HEK293 (cell line): ENCODE measurements around the gene SHROOM3.

Experiments used
- CTCF ChIA-PET: fragments of 350-600 bp; formaldehyde crosslinking; extraction: SDS; loops from one replicate; lab custom pipeline; 2021; ENCODE audit warnings: antibody characterized with exemption; lab: Yijun Ruan, JAX
- POLR2A ChIA-PET: fragments of 300-600 bp; formaldehyde crosslinking; extraction: SDS; loops from one replicate; lab custom pipeline; 2020; ENCODE audit warnings: antibody characterized with exemption, inconsistent platforms; lab: Yijun Ruan, JAX
- H3K27ac ChIP-seq: fragments of 200-500 bp; sonication (Bioruptor generic); 2 replicates; pipeline ENCODE4 v1.5.1; 2014; ENCODE audit warnings: low read depth, low read length, control low read depth, inconsistent platforms; ENCODE audit errors: extremely low read depth
- H3K36me3 ChIP-seq, 2 experiments: fragments of 200-500 bp in 1 of 2; sonication (Bioruptor generic) in 1 of 2; 1 replicate in 1 of 2; 2 replicates in 1 of 2; pipeline ENCODE4 v1.5.1; 2014 to 2017; ENCODE audit warnings: inconsistent platforms in 2 of 2, low read length in 2 of 2; ENCODE audit not compliant: control insufficient read depth in 2 of 2, insufficient read depth in 1 of 2
- H3K4me1 ChIP-seq: fragments of 200-500 bp; sonication (Bioruptor generic); 2 replicates; pipeline ENCODE4 v1.5.1; 2014; ENCODE audit warnings: mild to moderate bottlenecking, low read length, inconsistent platforms; ENCODE audit not compliant: control insufficient read depth, insufficient read depth
- H3K4me3 ChIP-seq: 2 replicates; pipeline ENCODE4 v1.5.1; 2011; ENCODE audit warnings: low read depth, mild to moderate bottlenecking, control low read depth, low read length, moderate library complexity
- H3K9me3 ChIP-seq: fragments of 200-500 bp; sonication (Bioruptor generic); 2 replicates; pipeline ENCODE4 v1.5.1; 2014; ENCODE audit warnings: low read depth, low read length, inconsistent platforms; ENCODE audit not compliant: control insufficient read depth, insufficient read depth
- HOXA7 ChIP-seq: sonication (generic); formaldehyde crosslinking; IDR thresholded peaks from 2 replicates; pipeline ENCODE4 v1.8.1; 2022; ENCODE audit warnings: missing genetic modification reagents, borderline replicate concordance
- KLF7 ChIP-seq: fragments of 450-650 bp; formaldehyde crosslinking; IDR thresholded peaks from 2 replicates; pipeline ENCODE4 v1.5.1; 2016; ENCODE audit warnings: missing biosample characterization, missing genetic modification characterization, borderline replicate concordance
- REPIN1 ChIP-seq: fragments of 450-650 bp; formaldehyde crosslinking; IDR thresholded peaks from 2 replicates; pipeline ENCODE4 v1.5.1; 2017; ENCODE audit warnings: missing biosample characterization, missing genetic modification characterization, low read depth
- YY1 ChIP-seq: fragments of 450-650 bp; formaldehyde crosslinking; IDR thresholded peaks from 2 replicates; pipeline ENCODE4 v1.5.1; 2018; ENCODE audit warnings: missing biosample characterization, missing genetic modification characterization
- ZBTB21 ChIP-seq: fragments of 450-650 bp; formaldehyde crosslinking; IDR thresholded peaks from 2 replicates; pipeline ENCODE4 v1.5.1; 2017; ENCODE audit warnings: missing biosample characterization, missing genetic modification characterization
- ZNF114 ChIP-seq: fragments of 450-650 bp; formaldehyde crosslinking; IDR thresholded peaks from 2 replicates; pipeline ENCODE4 v1.5.0; 2017; ENCODE audit warnings: missing biosample characterization, missing genetic modification characterization
- ZNF16 ChIP-seq: fragments of 450-650 bp; formaldehyde crosslinking; IDR thresholded peaks from 2 replicates; pipeline ENCODE4 v1.5.1; 2016; ENCODE audit warnings: low read depth, missing biosample characterization, missing genetic modification characterization
- ZNF529 ChIP-seq: fragments of 450-650 bp; formaldehyde crosslinking; IDR thresholded peaks from 2 replicates; pipeline ENCODE4 v1.5.1; 2017; ENCODE audit warnings: missing genetic modification characterization, missing biosample characterization; ENCODE audit not compliant: insufficient replicate concordance
- ZNF629 ChIP-seq: fragments of 450-650 bp; formaldehyde crosslinking; IDR thresholded peaks from 2 replicates; pipeline ENCODE4 v1.5.1; 2017; ENCODE audit warnings: missing biosample characterization, missing genetic modification characterization
- TF ChIP-seq, protein P1 (sequence below): fragments of 450-650 bp; formaldehyde crosslinking; conservative IDR thresholded peaks from 2 replicates; pipeline ENCODE4 v1.5.1; 2016; ENCODE audit warnings: low read depth, missing biosample characterization, missing genetic modification characterization
- TF ChIP-seq, protein P2 (sequence below): fragments of 450-650 bp; formaldehyde crosslinking; IDR thresholded peaks from 2 replicates; pipeline ENCODE4 v1.5.1; 2016; ENCODE audit warnings: missing biosample characterization, missing genetic modification characterization
- TF ChIP-seq, protein P3 (sequence below): fragments of 450-650 bp; formaldehyde crosslinking; IDR thresholded peaks from 2 replicates; pipeline ENCODE4 v1.5.1; 2017; ENCODE audit warnings: missing biosample characterization, missing genetic modification characterization

SHROOM3 gene

DNA sequence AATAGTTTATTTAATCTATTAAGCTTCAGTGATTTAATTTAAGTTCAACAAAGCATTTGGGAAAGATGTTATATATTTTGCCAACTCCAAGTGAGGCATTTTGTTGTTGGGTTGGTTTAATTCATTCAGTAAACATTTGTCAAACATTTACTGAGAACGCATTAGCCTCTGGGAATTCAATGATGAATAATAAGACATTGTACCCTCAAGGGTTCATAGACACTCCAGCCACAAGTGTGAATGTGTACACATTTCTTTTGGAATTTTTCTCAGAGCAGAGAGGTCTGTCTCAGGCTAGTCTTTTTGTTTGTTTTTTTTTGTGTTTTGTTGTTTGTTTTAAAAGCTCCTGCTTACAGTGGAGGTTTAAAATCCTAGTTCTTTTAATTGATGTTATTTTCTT lies 259.0 kb downstream of the SHROOM3 start:
- Histone ChIP-seq H3K4me1 (peaks cover 6% of the 10 kb centered on the region; the same call in 1 of the 2 replicates), H3K36me3 (no peaks in the 10 kb centered on the region), H3K9me3 (no peaks in the 10 kb centered on the region), H3K27ac (no peak overlapping the region), H3K4me3 (no peak overlapping the region)
- ChIA-PET POLR2A (no interaction called here), CTCF (interaction anchor here (0.7 kb wide), 1 partner anchor 18 kb away, joined by 5 read pairs; no protein-coding TSS in a partner anchor)
- TF ChIP-seq YY1 (tag by site-specific recombination): no peak
- no peak for TF ChIP-seq ZNF629
- TF ChIP-seq ZNF529 (tag by site-specific recombination): no peak

DNA sequence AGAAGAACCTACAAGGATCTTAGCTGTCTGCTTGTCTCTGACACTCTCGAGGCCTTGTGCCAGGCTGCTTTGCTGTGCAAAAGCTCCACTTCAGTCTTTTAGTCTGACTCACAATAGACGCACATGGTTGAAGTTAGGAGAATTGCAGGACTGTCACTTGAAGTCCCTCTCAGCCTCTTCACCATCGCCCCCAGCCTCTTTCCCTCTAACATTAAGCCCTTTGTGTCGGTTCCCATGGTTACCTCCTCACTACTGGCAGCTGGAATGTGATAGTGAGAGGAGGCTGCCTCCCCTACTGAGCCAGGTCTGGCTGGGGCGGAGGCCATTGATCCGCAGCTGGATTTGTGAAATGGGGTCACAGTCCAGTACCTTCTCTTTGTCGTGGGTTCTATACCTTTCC lies 261.1 kb downstream of the SHROOM3 start:
- no peak overlapping the region for H3K27ac ChIP-seq
- TF ChIP-seq ZNF114 (tag by site-specific recombination): no peak
- TF ChIP-seq, protein P1, sequence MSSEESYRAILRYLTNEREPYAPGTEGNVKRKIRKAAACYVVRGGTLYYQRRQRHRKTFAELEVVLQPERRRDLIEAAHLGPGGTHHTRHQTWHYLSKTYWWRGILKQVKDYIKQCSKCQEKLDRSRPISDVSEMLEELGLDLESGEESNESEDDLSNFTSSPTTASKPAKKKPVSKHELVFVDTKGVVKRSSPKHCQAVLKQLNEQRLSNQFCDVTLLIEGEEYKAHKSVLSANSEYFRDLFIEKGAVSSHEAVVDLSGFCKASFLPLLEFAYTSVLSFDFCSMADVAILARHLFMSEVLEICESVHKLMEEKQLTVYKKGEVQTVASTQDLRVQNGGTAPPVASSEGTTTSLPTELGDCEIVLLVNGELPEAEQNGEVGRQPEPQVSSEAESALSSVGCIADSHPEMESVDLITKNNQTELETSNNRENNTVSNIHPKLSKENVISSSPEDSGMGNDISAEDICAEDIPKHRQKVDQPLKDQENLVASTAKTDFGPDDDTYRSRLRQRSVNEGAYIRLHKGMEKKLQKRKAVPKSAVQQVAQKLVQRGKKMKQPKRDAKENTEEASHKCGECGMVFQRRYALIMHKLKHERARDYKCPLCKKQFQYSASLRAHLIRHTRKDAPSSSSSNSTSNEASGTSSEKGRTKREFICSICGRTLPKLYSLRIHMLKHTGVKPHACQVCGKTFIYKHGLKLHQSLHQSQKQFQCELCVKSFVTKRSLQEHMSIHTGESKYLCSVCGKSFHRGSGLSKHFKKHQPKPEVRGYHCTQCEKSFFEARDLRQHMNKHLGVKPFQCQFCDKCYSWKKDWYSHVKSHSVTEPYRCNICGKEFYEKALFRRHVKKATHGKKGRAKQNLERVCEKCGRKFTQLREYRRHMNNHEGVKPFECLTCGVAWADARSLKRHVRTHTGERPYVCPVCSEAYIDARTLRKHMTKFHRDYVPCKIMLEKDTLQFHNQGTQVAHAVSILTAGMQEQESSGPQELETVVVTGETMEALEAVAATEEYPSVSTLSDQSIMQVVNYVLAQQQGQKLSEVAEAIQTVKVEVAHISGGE: no peak
- no peak for TF ChIP-seq ZNF16 (tag by site-specific recombination)
- no peak for TF ChIP-seq KLF7 (tag by site-specific recombination)
- TF ChIP-seq, protein P2, sequence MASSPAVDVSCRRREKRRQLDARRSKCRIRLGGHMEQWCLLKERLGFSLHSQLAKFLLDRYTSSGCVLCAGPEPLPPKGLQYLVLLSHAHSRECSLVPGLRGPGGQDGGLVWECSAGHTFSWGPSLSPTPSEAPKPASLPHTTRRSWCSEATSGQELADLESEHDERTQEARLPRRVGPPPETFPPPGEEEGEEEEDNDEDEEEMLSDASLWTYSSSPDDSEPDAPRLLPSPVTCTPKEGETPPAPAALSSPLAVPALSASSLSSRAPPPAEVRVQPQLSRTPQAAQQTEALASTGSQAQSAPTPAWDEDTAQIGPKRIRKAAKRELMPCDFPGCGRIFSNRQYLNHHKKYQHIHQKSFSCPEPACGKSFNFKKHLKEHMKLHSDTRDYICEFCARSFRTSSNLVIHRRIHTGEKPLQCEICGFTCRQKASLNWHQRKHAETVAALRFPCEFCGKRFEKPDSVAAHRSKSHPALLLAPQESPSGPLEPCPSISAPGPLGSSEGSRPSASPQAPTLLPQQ (tag by site-specific recombination): no peak
- no peak for TF ChIP-seq HOXA7 (CRISPR knock-in tag)
- no peak for TF ChIP-seq ZBTB21 (tag by site-specific recombination)
- no peak for TF ChIP-seq REPIN1 (tag by site-specific recombination)
- ChIA-PET POLR2A (no interaction called here), CTCF (interaction anchor here (0.8 to 1.3 kb wide), 2 partner anchors 183 to 192 kb away, joined by 3 to 5 read pairs; no protein-coding TSS in a partner anchor)
- H3K36me3 ChIP-seq: no peaks in the 10 kb centered on the region
- H3K4me3 ChIP-seq: no peak overlapping the region
- no peaks in the 10 kb centered on the region for H3K9me3 ChIP-seq
- H3K4me1 ChIP-seq: peaks cover 6% of the 10 kb centered on the region; the same call in 1 of the 2 replicates

DNA sequence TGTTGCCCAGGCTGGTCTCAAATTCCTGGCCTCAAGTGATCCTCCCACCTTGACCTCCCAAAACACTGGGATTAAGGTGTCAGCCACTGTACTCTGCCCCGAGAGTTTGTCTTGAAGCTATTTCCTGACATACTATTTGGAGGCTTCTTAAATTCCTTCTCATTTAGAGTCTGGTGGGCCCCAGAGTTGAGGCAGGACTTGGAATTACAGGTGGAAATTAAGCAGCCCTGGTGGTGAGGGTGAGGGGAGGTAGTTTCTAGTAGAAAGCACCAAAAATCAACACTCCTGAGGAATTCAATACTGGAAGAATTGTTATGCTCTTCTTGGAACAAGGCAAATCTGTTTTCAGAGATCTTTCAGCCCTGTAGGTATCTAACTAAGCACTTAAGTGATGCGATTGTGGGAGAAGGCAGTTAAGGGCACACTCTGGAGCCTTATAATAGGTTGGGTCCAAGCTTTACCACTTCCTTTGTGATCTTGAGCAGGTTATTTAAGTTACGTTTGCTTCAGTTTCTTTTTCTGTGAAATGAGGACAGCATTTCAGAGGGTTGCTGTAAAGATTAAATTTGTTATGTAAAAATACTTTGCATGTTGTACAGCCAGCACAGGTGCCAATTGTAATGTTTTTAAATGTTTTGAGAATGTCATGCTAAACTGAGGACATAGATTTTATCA lies 262.2 kb downstream of the SHROOM3 start:
- POLR2A ChIA-PET: no interaction called here

More for the DNA sequence above, 262.2 kb downstream of the SHROOM3 start:
- TF ChIP-seq, protein P2 (tag by site-specific recombination): 0 out of 2 replicates have a peak, but pooled peaks have one; percentile 16
- TF ChIP-seq, protein P3, sequence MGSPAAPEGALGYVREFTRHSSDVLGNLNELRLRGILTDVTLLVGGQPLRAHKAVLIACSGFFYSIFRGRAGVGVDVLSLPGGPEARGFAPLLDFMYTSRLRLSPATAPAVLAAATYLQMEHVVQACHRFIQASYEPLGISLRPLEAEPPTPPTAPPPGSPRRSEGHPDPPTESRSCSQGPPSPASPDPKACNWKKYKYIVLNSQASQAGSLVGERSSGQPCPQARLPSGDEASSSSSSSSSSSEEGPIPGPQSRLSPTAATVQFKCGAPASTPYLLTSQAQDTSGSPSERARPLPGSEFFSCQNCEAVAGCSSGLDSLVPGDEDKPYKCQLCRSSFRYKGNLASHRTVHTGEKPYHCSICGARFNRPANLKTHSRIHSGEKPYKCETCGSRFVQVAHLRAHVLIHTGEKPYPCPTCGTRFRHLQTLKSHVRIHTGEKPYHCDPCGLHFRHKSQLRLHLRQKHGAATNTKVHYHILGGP (tag by site-specific recombination): no peak
- Histone ChIP-seq H3K27ac (no peak overlapping the region), H3K4me1 (peaks cover 6% of the 10 kb centered on the region; the same call in 1 of the 2 replicates), H3K36me3 (no peaks in the 10 kb centered on the region), H3K4me3 (no peak overlapping the region), H3K9me3 (no peaks in the 10 kb centered on the region)
- CTCF ChIA-PET: no interaction called here
